ENCODE results near the gene SLC6A12.

Gene SLC6A12

DNA sequence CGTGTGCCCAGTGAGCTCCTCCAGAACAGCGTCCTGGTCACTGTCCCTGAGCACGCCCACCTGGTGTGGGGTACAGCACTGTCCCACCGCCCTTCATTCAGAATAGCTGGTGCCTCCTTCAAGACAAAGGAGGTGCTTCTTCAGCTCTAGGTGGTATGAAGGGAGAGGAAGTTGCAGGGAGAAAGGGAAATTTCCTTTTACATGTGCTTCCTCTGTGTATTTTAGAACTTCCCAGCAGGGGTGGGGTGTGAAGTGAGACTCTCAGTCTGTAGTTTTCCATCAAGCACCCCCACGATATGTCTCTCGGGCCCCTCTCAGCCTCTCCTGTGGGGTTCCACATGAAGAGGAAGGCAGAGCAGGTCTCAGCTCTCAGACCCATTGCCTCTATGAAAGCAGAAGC, 1.2 kb upstream of the SLC6A12 start:
- H3K27ac ChIP-seq, result no peak overlapping the region
- no peak for TF ChIP-seq ZFX (IDR thresholded peaks at IDR 0.05; ENCODE audit: borderline replicate concordance)
- TF ChIP-seq, protein P1, sequence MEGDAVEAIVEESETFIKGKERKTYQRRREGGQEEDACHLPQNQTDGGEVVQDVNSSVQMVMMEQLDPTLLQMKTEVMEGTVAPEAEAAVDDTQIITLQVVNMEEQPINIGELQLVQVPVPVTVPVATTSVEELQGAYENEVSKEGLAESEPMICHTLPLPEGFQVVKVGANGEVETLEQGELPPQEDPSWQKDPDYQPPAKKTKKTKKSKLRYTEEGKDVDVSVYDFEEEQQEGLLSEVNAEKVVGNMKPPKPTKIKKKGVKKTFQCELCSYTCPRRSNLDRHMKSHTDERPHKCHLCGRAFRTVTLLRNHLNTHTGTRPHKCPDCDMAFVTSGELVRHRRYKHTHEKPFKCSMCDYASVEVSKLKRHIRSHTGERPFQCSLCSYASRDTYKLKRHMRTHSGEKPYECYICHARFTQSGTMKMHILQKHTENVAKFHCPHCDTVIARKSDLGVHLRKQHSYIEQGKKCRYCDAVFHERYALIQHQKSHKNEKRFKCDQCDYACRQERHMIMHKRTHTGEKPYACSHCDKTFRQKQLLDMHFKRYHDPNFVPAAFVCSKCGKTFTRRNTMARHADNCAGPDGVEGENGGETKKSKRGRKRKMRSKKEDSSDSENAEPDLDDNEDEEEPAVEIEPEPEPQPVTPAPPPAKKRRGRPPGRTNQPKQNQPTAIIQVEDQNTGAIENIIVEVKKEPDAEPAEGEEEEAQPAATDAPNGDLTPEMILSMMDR (IDR thresholded peaks at IDR 0.05), result no peak

DNA sequence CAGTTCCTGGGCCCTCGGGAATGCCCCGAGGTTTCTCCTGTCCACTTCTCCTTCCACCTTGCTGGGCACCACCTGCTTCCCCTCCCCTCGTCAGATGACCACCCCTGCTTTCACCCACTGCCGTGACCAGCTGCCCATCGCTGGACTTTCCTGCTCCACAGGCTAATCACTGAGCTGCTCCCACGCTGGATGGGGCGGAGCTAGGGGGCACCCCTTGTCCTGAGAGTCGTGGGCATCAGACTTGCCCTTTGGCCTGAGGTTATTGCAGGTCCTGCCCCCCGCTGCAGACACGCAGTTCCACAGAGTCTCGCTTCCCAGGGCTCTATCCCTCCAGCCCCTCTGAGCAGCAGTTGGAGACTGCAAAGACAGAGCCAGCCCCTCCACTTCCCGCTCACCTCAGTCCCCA, 427 bp downstream of the SLC6A12 start:
- TF ChIP-seq ZFX (IDR thresholded peaks at IDR 0.05; ENCODE audit: borderline replicate concordance), result no peak
- TF ChIP-seq, protein P1 (IDR thresholded peaks at IDR 0.05), result no peak
- H3K27ac ChIP-seq, result no peak overlapping the region

DNA sequence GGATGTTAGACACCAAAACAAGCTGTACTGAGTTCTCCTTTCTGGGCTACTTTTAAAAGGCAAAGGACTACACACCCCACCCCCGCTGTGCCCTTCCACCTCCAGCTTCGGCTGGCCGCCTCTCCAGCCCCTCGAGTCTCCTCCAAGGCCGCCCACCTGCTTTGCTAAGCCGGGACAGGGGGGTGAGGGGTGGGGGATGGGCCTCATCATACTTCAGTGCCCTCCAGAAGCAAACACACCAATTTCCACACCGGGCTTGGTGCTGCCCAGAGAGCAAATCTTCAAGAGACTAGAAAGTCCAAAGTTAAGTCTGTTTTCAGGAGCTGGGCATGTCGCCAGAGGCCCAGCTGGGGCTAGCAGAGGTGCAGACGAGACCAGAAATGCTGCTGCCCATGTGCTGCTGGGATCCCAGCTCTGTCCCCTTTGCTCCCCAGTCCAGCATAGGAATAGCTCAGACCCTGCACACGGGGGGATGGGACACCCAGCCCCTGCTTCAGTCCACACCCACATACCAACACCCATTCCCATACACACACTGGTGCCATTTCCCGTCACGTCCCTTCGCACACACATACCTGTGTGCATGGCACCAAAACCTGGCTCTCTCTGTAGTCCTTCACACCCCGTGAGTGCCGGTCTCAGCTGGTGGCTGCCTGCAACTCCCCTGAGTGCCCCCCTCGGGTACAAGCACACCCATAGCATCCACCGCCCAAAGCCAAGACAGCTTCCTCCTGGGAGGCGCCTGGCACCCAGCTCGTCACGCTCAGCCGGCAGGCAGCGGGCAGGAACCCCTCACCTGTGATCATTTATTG, 1.0 kb downstream of the SLC6A12 start:
- H3K27ac ChIP-seq, result no peak overlapping the region
- no peak for TF ChIP-seq ZFX (IDR thresholded peaks at IDR 0.05; ENCODE audit: borderline replicate concordance)
- TF ChIP-seq, protein P1 (IDR thresholded peaks at IDR 0.05), result no peak

DNA sequence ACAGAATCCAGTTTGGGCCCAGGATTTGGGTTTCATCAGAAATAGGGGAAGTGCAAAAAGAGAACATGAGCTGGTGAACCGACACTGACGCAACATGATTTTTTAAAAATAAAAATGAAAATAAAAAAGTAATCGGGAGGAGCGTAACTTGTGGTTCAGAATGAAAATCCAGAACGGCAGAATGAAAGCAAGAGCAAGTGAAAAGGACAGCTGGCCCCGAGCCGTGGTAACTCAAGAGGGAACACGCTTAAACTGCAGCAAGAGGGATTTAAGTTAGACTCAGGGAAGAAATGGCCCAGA, 1.6 kb downstream of the SLC6A12 start:
- no peak overlapping the region for H3K27ac ChIP-seq
- TF ChIP-seq ZFX (IDR thresholded peaks at IDR 0.05; ENCODE audit: borderline replicate concordance), result no peak
- TF ChIP-seq, protein P1 (IDR thresholded peaks at IDR 0.05), result no peak

DNA sequence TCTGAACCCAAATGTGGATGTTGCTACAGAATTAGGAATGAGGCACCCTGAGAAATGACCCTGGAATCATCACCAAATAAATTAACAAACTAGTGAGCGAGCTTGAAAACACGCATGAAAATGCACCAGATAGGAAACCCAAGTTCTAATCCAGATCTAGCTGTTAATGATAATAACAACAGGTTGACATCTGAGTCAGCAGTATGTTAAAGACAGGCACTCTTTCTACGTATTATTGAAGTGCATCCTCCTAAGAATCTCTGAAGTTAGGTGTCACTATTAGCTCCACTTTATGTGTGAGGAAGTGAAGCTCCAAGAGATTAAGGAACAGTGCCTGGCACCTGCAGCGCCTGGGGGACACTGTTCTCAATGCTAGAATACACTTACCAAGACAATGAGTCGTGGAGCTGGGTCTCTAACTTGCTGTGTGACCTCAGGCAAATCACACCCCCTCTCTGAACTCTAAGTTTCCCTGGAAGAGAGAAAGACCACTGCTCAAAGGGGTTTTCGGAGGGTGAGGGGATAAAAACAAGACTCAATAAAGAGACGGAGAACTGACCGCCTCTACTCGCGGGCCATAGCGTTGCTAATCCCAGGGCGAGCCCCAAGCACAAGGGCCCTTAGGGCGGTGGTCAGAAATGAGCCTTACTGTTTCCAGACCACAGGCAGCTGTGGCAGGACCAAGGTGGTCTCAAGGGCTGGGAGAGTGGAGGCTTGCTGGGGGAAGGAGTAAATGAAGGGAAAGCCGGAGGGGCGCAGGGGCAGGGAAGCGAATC, 2.1 kb downstream of the SLC6A12 start:
- TF ChIP-seq ZFX (IDR thresholded peaks at IDR 0.05; ENCODE audit: borderline replicate concordance), result no peak
- TF ChIP-seq, protein P1 (IDR thresholded peaks at IDR 0.05), result no peak
- no peak overlapping the region for H3K27ac ChIP-seq

DNA sequence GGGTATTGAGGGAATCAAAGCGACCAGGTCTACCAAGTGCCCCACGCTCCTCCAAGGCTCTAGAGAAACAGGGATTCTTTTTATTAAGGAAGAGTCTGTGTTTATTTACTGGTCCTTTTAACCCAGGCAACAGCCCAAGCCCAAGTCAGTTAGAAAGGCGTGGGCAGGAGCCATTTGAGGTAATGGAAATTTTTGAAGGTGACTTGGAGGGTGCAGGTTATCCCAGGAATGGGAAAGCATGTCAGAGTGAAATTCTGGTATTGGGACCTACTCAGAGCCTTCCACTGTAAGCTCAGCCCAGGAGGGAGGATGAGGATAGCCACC, 2.9 kb downstream of the SLC6A12 start:
- no peak overlapping the region for H3K27ac ChIP-seq
- TF ChIP-seq, protein P1 (IDR thresholded peaks at IDR 0.05), result no peak
- TF ChIP-seq ZFX (IDR thresholded peaks at IDR 0.05; ENCODE audit: borderline replicate concordance), result no peak

All from 22Rv1 (cell line).